Neutrophil (primary cell): ENCODE measurements around the gene BGN.

ENCODE experiments used
- H3K27ac ChIP-seq: fragments of 200-600 bp; sonication (generic); 2 replicates; pipeline ENCODE4 v1.5.1; 2016; ENCODE audit warnings: mild to moderate bottlenecking, moderate library complexity
- H3K27me3 ChIP-seq: fragments of 200-600 bp; sonication (generic); 2 replicates; pipeline ENCODE4 v1.6.0; 2016; ENCODE audit warnings: mild to moderate bottlenecking
- H3K36me3 ChIP-seq: fragments of 200-600 bp; sonication (generic); 2 replicates; pipeline ENCODE4 v1.5.1; 2017
- H3K4me1 ChIP-seq, 2 experiments: fragments of 200-600 bp in 1 of 2; sonication (generic) in 1 of 2; 1 replicate in 1 of 2; 2 replicates in 1 of 2; pipeline versions ENCODE4 v1.5.1 to v1.6.1; 2013 to 2016; ENCODE audit warnings: low read depth in 1 of 2, low read length in 1 of 2, mild to moderate bottlenecking in 1 of 2, moderate library complexity in 1 of 2; ENCODE audit not compliant: control insufficient read depth in 1 of 2, insufficient read depth in 1 of 2
- H3K4me3 ChIP-seq, 2 experiments: fragments of 200-600 bp in 1 of 2; sonication (generic) in 1 of 2; 1 replicate in 1 of 2; 2 replicates in 1 of 2; pipeline ENCODE4 v1.5.1; 2013 to 2016; ENCODE audit warnings: low read depth in 1 of 2, low read length in 1 of 2, mild to moderate bottlenecking in 1 of 2, moderate library complexity in 1 of 2
- H3K9me3 ChIP-seq: fragments of 200-600 bp; sonication (generic); 2 replicates; pipeline ENCODE4 v1.5.1; 2016
- TF ChIP-seq, protein P1 (sequence below): fragments of 200-600 bp; sonication (generic); IDR thresholded peaks from 2 replicates; pipeline ENCODE4 v1.5.1; 2016; ENCODE audit warnings: antibody characterized with exemption

Gene BGN

DNA sequence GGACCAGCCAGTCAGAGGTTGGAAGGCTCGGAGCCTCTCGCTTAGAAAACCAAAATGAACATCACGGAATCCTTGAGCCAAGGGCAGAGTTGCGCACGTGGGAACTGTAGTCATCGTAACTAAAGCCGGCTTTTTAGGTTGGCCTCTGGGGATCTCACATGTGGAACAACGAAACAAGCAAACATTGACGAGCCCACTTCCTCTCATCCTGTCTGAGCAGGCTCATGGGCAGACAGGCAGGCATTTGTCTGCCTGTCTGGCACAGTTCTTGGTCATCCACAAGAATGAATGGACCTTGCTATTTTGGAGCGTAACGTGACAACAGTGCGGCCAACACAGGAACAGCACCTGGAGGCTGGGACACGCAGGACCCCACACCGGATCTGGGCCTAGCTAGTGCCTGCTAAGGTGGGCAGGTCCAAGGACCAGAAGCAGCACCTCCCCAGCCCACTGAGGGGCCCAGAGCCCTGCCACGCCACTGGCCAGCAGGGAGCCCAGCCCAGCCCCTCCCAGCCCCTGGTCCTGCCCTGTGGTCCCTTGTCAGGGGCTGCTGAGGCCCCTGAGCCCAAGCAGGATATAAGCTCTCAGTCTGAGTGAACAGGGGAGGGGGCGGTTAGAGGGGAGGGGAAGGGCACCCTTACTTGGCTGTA lies 39.8 kb upstream of the BGN start:
- Histone ChIP-seq H3K4me3 (no peak overlapping the region), H3K4me1 (no peaks in the 10 kb centered on the region), H3K36me3 (peaks cover 21% of the 10 kb centered on the region), H3K27ac (no peak overlapping the region), H3K27me3 (no peaks in the 10 kb centered on the region), H3K9me3 (no peaks in the 10 kb centered on the region)
- TF ChIP-seq, protein P1, sequence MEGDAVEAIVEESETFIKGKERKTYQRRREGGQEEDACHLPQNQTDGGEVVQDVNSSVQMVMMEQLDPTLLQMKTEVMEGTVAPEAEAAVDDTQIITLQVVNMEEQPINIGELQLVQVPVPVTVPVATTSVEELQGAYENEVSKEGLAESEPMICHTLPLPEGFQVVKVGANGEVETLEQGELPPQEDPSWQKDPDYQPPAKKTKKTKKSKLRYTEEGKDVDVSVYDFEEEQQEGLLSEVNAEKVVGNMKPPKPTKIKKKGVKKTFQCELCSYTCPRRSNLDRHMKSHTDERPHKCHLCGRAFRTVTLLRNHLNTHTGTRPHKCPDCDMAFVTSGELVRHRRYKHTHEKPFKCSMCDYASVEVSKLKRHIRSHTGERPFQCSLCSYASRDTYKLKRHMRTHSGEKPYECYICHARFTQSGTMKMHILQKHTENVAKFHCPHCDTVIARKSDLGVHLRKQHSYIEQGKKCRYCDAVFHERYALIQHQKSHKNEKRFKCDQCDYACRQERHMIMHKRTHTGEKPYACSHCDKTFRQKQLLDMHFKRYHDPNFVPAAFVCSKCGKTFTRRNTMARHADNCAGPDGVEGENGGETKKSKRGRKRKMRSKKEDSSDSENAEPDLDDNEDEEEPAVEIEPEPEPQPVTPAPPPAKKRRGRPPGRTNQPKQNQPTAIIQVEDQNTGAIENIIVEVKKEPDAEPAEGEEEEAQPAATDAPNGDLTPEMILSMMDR, result no peak

DNA sequence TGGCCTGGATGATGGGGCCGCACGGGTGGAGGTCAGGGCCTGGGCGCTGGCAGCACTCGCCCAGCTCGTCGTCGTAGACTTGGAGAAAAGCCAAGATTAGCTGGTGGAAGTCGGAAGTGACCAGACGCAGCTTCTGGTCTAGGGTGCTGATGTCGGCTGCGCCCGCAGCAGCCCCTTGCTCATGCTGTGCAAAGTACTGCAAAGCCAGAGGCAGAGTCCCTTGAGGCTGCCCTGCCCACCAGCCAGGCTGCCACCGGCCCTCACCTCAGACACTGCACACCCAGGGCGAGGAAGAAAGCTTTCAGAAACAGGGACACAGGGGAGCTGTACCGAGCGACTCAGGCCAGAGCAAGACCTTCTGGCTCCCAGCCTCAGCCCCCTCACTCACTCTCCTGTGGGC lies 39.2 kb upstream of the BGN start:
- Histone ChIP-seq H3K27me3 (no peaks in the 10 kb centered on the region), H3K9me3 (no peaks in the 10 kb centered on the region), H3K4me1 (no peaks in the 10 kb centered on the region), H3K4me3 (no peak overlapping the region), H3K27ac (no peak overlapping the region), H3K36me3 (peaks cover 21% of the 10 kb centered on the region)
- TF ChIP-seq, protein P1, result no peak

DNA sequence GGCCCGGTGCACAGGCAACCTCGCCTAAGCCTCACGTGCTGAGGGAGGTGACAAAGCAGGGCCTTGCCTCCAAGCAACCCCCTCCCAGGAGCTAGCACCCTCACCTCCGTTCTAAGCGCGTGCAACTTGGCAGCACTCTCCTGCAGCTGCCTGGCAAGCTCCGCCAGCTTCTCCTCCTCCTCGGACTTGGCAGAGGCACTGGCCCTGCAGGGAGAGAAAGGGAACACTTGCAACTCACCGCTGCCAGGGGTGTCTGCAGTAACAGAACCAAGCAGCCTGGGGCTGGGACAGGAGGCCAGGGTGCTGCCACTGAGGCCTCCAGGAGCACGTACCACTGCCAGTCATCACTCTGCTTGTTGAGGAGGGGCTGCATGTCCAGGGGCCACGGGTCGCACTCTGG lies 38.6 kb upstream of the BGN start:
- H3K36me3 ChIP-seq, result peaks cover 21% of the 10 kb centered on the region
- no peak overlapping the region for H3K27ac ChIP-seq
- no peak overlapping the region for H3K4me3 ChIP-seq
- no peaks in the 10 kb centered on the region for H3K4me1 ChIP-seq
- no peaks in the 10 kb centered on the region for H3K27me3 ChIP-seq
- TF ChIP-seq, protein P1, result no peak
- H3K9me3 ChIP-seq, result no peaks in the 10 kb centered on the region

DNA sequence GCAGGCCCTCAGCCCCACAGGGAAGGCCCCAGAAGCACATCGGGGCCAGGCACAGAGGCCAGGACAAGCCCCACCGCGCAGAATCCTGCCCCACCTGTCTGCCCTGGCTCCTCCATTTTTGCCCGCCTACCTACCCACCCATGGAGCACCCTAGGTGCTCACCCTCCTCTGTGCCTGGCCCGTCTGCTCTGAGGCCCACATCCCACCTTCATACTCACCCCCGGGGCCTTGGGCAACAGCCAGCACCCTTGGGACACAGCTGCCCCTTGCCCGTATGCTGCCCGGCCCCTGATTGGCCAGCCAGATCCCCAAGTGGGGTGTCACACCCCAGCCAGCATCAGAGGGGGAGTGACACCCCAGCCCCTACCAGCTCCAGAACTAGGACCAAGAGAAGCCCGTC lies 38.1 kb upstream of the BGN start:
- H3K4me1 ChIP-seq, result no peaks in the 10 kb centered on the region
- peaks cover 21% of the 10 kb centered on the region for H3K36me3 ChIP-seq
- H3K4me3 ChIP-seq, result no peak overlapping the region
- no peak overlapping the region for H3K27ac ChIP-seq
- no peaks in the 10 kb centered on the region for H3K27me3 ChIP-seq
- no peaks in the 10 kb centered on the region for H3K9me3 ChIP-seq
- TF ChIP-seq, protein P1, result no peak

DNA sequence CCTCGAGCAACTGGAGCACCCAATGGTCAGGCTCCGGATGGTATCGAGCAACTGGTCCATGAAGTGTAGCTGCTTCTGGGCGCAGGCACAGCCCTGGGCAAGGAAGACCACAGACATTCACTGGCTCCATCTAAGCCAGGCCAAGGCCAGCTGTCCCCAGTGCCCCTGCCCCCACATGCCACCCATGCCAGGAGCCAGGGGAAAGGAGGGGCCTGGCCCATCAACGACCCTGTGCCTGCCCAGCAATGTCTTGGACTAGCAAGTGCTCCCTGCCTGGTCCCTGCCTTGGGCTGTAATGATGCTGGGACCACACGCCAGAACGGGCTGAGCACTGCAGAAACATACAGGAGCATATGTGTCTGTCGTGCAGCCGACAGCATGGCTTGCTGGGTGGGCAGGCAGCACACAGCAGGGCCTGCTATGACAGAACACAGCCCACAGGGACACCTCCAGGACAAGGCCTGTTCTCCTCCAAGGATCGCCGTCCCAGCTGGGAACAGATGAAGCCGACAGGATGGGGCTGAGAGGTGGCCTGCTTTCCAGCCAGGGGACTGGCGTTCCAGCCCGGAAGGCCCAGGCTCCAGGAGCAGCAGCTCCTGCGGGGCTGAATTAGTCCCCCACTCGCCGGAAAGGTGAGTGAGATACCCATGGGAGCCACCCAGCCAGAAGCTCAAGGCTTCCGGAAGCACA lies 37.5 kb upstream of the BGN start:
- Histone ChIP-seq H3K27me3 (no peaks in the 10 kb centered on the region), H3K36me3 (peaks cover 21% of the 10 kb centered on the region), H3K9me3 (no peaks in the 10 kb centered on the region), H3K4me1 (no peaks in the 10 kb centered on the region), H3K4me3 (no peak overlapping the region), H3K27ac (no peak overlapping the region)
- TF ChIP-seq, protein P1, result no peak
